ENCODE measurements around the gene CDC37.
A peak's percentile ranks its signal among the peaks of the same experiment; 100 is the strongest.
"Not testable (repeated sequence)": the region's sequence is repeated elsewhere in the genome, so short reads cannot be mapped to it uniquely, and the experiment has no call there.

CDC37 gene

GRCh38 chr19:10393137-10393536, 10.2 kb downstream of the CDC37 start:
- no peak for DNase-seq

GRCh38 chr19:10392120-10392519, 11.2 kb downstream of the CDC37 start:
- DNase-seq, result no peak

DNA sequence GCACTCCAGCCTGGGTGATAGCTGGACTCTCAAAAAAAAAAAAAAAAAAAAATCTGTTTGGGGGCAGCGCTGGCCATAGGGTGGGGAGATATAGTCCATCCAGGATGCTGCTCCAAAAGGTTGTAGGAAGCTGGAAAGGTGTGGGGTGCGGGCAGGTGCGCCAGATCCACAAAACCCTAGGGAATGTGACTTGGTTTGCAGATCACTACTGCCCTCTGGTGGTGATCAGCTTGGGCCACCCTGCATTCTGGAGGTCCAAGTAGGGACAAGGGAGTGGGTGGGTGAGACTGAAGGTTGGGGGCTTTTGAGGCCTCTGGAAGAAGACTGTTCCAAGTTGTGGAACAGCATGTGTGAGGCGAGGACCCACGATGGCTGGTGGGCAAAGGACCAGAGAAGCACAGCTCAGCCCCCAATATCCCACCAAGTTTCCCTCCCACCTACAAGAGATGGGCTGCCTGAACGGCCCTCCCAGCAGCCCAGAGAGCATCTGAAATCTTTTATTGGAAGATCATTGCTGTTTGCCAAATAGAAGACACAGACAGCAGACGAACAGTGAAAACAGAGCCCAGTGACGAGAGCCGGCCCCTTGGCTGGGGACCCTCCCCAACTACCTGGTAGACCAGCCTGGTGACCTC, 12.6 kb downstream of the CDC37 start:
- peak; percentile 75 for DNase-seq

DNA sequence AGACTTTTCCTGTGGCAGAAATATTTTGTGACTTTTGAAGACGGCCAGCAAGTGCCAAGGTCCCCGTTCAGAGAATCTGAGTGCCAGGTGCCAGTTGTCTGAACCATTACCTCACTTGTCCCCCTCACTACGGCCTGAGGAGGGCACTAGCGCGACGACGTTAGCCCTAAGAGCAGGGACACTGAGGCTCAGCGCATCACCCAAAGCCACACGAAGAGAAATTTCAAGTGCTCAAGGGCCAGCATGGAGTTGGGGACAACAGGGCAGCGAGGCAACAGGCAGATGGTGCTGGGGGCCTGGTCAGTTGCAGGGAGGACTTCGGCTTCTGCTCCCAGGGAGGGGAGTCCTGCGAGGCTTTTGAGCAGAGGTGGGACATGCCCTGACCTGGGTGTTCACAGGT, 13.5 kb downstream of the CDC37 start:
- peak; percentile 30 for DNase-seq

DNA sequence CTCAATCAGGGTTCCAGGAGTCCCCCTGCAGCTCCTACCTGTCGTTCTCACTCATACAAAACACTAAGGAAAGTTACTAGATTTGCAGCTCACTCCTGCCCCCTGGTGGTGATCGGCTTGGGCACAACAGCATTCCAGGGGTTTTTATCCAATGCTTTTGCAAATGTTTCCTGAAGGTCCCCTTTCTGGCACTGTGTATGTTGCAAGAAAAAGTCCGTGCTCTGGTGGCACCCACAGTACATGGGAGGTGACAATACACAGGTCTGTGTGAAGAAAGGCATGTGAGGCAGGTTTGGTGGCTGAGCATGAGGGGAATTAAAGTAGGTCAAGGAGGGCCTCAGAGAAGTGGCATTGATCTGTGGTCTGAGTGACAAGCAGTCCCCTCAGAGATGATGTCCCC, 14.4 kb downstream of the CDC37 start:
- peak; percentile 89 for DNase-seq

- DNase-seq, result no peak
Measured at GRCh38 chr19:10384580-10384979, 18.8 kb downstream of the CDC37 start.

DNA sequence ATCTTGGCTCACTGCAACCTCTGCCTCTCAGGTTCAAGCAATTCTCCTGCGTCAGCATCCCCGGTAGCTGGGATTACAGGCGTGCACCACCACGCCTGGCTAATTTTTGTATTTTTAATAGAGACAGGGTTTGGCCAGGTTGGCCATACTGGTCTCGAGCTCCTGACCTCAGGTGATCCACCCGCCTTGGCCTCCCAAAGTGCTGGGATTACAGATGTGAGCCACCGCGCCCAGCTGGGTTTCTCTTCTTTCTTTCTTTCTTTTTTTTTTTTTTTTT, 20.2 kb downstream of the CDC37 start:
- not testable (repeated sequence) for DNase-seq

- peak; percentile 96 for DNase-seq
Measured at GRCh38 chr19:10380313-10381102, 22.8 kb downstream of the CDC37 start, which contains the start of gene TYK2. Gene TYK2, minus strand, starts transcription at chr19:10380572. Its CDS starts 2,166 bp downstream, at chr19:10378406.

DNA sequence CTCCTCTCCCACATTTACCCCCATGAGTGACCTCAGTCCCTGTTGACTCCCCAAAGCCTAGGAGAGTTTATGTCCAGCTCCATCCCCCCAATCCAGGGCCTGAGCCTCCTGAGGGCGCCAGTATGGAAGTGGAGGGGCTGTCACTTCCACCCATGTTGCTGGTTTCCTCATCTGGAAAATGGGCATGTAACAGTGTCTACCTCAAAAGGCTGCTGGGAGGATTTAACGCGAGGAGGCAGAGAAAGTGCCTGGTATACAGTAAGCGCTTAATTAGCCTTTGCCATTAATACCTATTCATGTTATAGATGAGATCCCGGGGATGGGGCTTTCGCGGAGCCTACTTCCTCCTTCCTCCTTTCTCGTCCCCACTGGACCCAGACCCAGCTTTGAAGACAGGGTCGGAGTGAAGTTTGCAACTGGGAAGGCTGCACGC, 23.4 kb downstream of the CDC37 start:
- DNase-seq, result no peak

- no peak for DNase-seq
Measured at GRCh38 chr19:10378124-10378523, 25.2 kb downstream of the CDC37 start.

DNA sequence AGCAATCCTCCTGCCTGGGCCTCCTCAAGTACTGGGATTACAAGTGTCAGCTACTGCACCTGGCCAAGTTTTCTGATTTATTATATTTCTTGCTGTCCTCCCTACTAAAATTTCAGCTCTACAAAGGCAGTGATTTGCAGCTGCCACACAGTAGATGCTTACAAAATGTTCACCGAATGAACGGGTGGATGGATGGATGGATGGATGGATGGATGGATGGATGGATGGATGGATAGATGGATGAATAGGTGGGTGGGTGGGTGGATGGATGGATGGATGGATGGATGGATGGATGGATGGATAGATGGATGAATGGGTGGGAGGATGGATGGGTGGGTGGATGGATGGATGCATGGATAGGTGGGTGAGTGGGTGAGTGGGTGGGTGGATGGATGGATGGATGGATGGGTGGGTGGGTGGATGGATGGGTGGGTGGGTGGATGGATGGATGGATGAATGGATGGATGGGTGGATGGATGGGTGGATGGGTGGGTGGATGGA, 26.2 kb downstream of the CDC37 start:
- not testable (repeated sequence) for DNase-seq

- DNase-seq, result no peak
Measured at GRCh38 chr19:10374931-10375330, 28.4 kb downstream of the CDC37 start.

- no peak for DNase-seq
Measured at GRCh38 chr19:10372690-10373089, 30.7 kb downstream of the CDC37 start.

GRCh38 chr19:10368101-10368803, 35.1 kb downstream of the CDC37 start:
- no peak for DNase-seq

GRCh38 chr19:10366950-10367512, 36.3 kb downstream of the CDC37 start:
- DNase-seq, result not testable (repeated sequence)

- DNase-seq, result no peak
Measured at GRCh38 chr19:10365518-10365917, 37.8 kb downstream of the CDC37 start.

DNA sequence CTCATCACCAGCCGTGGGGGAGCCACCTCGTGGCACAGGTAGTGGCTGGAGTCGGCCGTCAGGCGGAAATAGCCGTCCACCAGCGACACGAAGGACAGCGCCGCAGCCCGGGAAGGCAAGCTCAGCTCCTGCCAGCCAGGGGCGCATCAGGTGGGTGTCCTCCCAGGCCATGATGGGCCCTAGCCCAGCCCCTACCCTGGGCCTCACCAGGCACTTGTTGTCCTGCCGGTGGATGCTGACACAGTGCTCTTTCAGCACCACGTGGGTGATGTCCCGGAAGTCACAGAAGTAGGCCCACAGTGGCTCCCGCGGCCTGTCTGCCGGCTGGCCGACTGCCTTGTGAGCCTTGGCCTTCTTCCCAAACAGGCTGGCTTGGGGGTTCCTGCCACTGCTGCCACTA, 38.7 kb downstream of the CDC37 start:
- DNase-seq, result no peak

DNA sequence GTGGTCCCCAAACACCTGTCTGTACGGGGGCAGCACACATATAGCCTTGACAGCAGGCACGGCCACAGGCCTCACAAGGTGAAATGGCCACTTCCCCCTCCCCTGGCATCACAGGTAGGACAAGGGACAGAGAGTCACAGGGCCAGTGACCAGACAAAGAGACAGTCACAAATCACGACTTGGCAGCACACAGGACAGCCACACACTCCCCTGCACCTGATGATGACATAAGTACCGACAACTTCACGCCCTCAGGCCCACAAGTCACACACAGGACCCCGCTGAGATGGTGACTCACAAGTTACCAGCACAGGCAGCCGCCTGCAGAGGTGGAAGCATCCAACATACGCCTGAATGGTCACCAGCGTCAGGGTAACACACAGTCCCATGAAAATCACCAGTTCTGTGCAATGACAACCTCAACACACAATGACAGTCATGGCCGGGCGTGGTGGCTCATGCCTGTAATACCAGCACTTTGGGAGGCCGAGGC, 39.5 kb downstream of the CDC37 start:
- DNase-seq, result no peak

DNA sequence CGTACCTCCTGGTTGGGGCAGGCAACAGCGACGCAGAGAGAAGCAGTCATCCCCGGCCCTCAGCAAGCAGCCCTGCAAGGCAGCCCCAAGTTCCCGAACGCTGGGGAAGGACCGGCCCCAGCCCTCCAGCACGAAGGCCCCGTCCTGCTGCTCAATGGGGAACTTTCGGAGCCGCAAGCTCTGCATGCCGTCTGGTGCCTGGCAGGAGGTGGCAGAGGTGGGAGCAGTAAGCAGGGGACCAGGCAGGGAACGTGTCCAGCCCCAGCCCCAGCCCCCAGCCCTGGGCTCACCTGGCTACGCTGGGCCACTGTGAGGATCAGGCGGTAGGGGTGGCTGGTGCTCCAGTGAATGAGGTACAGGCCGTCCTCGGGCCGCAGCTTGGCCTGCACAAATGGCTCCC, 41.1 kb downstream of the CDC37 start:
- DNase-seq, result no peak

DNA sequence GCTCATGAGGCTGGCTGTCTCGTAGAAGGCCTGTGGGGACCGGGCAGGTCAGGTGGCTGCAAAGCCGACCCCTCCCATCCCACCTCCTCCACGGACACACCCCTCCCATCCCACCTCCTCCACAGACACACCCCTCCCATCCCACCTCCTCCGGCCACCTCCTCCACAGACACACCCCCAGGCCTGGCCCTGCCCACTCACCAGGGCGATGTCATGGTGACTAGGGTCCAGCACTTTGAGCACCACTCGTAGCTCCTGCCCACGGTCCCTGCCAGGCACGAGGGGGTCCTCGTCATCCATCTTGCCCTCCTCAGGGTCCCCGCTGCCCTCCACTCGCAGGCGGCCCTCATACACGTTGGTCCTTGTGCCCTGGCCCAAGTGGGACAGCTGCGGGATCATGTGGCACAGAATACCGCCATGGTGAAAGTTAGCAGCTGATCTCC, 41.8 kb downstream of the CDC37 start:
- DNase-seq, result no peak

- DNase-seq, result no peak
Measured at GRCh38 chr19:10356431-10356830, 46.9 kb downstream of the CDC37 start.

GRCh38 chr19:10353793-10354391, 49.5 kb downstream of the CDC37 start:
- DNase-seq, result peak; percentile 54
